BJ (cell line): Measurements from ENCODE around the gene BCKDHA. TPM values are rescaled to one million over a fixed set of nuclear protein-coding genes. Genes with fewer than 3 reads are reported as not detected.
A peak's percentile ranks its signal among the peaks of the same experiment; 100 is the strongest.

Experiments used
- CTCF ChIA-PET: fragments of 350-600 bp; formaldehyde crosslinking; extraction: SDS; loops from one replicate; lab custom pipeline; 2021; ENCODE audit warnings: antibody characterized with exemption, inconsistent platforms; lab: Yijun Ruan, JAX
- POLR2A ChIA-PET: fragments of 300-600 bp; sonication (Branson Sonifier 250); formaldehyde crosslinking; extraction: SDS; loops from one replicate; lab custom pipeline; 2021; ENCODE audit warnings: antibody characterized with exemption; lab: Charles Lee
- DNase-seq: peaks from one replicate; pipeline ENCODE4 v3.0.0-alpha.2; 2011; ENCODE audit warnings: low read depth
- H3K27me3 ChIP-seq: 2 replicates; pipeline ENCODE4 v1.6.0; 2011; ENCODE audit warnings: low read length; ENCODE audit not compliant: control insufficient read depth, insufficient read depth
- H3K36me3 ChIP-seq: 2 replicates; pipeline ENCODE4 v1.5.1; 2011; ENCODE audit warnings: low read length; ENCODE audit not compliant: control insufficient read depth, insufficient read depth
- H3K4me3 ChIP-seq: 2 replicates; pipeline ENCODE4 v1.5.1; 2011; ENCODE audit warnings: low read depth, mild to moderate bottlenecking, control low read depth, low read length
- polyA plus RNA-seq: library from polyadenylated mRNA; depleted of rRNA; stranded (reverse); fragments of >200 nt; gene quantifications from 2 replicates; pipeline ENCODE4 v1.2.3, GENCODE V29; 2011
- TF ChIP-seq, protein P1 (sequence below): IDR thresholded peaks from 2 replicates; pipeline ENCODE4 v1.5.1; 2011; ENCODE audit warnings: low read depth, mild to moderate bottlenecking, control low read depth, inconsistent platforms, low read length, moderate library complexity; ENCODE audit not compliant: insufficient read depth

Gene BCKDHA
- polyA plus RNA-seq, 1 experiment = 24.2 TPM

DNA sequence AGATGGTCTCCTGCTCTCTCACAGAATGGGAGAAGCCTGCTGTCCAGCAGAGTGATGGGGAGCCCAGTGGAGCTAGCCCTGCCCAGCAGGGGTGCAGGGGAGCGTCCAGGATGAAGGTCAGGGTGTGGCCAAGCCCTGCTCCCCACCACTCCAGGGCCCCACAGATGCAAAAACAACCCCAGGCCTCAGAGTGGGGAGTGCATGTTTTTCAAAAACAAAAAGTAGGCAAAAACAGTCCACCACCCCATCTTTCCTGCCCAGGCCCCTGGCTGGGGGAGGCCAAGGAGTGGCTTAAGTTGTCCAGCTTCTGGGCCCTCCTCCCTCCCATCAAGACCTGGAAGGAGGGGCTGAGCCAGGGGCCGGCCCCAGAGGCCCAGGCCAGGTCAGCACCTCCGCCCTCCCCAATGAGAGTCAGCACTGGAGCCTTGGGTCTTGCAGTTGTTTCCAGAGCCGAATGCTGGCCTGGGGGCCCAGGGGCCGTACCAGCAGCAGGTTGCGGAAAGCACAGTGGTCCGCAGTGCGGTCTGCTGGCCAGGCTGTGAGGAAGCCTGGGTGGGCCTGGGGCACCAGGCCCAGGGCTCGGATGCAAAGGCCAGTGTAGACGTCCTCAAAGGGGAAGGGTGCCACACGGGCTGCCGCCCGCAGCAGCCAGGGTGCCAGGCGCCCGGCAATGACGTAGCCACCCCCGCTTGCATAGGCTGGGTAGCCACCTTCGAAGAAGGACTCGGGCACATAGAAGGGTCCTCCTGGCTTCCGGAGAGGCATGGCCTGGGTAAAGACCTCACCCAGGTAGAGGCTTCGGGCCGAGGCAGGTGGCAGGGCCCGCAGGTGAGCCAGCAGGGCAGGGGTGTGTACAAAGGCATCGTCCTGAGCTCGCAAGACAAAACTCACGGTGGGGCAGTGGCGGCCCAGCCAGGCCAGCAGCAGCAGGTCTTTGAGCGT is 27.8 kb downstream of the BCKDHA start:
- POLR2A ChIA-PET = no interaction called here
- TF ChIP-seq, protein P1, sequence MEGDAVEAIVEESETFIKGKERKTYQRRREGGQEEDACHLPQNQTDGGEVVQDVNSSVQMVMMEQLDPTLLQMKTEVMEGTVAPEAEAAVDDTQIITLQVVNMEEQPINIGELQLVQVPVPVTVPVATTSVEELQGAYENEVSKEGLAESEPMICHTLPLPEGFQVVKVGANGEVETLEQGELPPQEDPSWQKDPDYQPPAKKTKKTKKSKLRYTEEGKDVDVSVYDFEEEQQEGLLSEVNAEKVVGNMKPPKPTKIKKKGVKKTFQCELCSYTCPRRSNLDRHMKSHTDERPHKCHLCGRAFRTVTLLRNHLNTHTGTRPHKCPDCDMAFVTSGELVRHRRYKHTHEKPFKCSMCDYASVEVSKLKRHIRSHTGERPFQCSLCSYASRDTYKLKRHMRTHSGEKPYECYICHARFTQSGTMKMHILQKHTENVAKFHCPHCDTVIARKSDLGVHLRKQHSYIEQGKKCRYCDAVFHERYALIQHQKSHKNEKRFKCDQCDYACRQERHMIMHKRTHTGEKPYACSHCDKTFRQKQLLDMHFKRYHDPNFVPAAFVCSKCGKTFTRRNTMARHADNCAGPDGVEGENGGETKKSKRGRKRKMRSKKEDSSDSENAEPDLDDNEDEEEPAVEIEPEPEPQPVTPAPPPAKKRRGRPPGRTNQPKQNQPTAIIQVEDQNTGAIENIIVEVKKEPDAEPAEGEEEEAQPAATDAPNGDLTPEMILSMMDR = no peak
- no peak for DNase-seq
- H3K27me3 ChIP-seq = no peaks in the 10 kb centered on the region
- CTCF ChIA-PET = interaction anchor here (0.6 to 0.7 kb wide), 2 partner anchors 17 to 18 kb away, joined by 3 read pairs; no protein-coding TSS in a partner anchor
- H3K4me3 ChIP-seq = no peak overlapping the region
- peaks cover 22% of the 10 kb centered on the region for H3K36me3 ChIP-seq

DNA sequence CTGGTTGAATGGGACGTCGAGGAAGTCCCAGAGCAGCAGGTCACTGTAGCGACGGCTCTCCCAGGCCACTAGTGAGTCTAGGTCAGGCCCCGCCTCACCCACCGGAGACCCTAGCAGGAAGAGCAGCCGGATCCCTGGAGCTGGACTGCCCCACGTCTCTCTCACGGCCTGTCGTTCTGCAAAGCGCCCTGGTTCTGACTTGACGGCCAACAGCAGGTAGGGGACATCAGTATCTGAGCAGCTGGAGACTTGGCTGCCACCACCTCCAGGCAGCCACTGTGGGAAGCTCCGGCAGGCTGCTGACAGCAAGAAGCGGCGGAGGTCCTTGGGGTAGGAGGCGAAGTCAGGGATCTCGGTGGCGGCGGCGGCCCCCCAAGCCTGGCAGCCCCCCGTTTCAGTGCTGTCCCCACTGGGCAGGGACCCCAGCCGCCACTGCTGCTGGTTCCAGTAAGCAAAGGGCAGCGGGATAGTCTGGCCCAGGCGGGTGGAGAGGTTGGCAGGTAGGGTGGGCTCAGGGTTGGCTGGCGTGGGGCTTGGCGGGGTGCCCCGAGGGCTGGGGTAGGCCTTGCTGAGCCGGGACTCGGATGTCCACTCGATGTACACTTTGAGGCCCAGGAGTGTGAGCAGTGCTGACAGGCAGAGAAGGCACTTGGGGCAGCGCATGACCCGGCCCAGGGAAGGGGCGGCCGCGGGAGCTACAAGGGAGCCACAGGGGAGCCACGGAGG is 28.7 kb downstream of the BCKDHA start:
- POLR2A ChIA-PET = no interaction called here
- Histone ChIP-seq H3K4me3 (peak overlapping the region; percentile 52), H3K36me3 (peaks cover 21% of the 10 kb centered on the region), H3K27me3 (no peaks in the 10 kb centered on the region)
- TF ChIP-seq, protein P1 = no peak
- no peak for DNase-seq
- CTCF ChIA-PET = interaction anchor here (0.6 to 2.4 kb wide), 6 partner anchors 8 to 168 kb away, joined by 3 to 10 read pairs (median 6); partner anchors contain the start of gene DMAC2

DNA sequence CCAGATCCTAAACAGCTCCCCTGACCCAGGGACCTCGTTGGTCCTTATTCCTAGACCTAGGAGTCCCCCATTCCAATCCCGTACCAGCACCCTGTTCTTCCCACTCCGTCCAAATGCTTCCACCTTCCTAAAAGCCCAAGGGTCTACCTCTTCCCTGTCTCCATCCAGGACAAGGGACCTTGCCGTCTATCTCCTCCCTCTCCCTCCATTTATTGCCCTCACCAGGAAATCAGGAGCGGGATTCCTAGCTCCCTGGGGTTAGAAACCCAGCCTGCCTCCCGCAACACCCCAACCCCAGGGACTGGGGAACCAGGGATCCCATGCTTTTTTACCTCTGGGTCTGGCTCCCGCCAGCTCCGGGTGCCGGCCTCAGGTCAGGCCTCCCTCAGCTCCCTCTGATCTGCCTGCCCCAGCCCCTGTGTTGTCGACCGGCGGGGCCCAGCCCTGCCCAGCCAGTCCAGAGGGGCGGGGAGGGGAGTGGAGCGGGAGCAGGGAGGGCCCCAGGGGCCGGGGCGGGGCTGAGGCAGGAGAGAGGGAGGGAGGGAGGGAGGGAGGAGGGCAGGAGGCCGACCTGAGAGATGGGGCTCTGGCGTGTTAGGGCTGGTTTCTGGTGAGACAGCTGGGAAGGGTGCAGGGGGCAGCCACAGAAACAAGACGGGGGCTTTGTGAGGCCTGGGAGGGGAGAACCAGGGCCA is 29.5 kb downstream of the BCKDHA start, which contains the start of gene B3GNT8:
Gene B3GNT8, minus strand, starts transcription at position 423 of the 695 bp plus-strand sequence. CDS start 596 bp downstream, outside the sequence.
- ChIA-PET CTCF (interaction anchor here (0.6 to 2.4 kb wide), 6 partner anchors 9 to 168 kb away, joined by 3 to 10 read pairs (median 6); partner anchors contain the start of gene DMAC2), POLR2A (interaction anchor here (0.7 kb wide), 1 partner anchor 74 kb away, joined by 13 read pairs; no protein-coding TSS in a partner anchor)
- peak within 1 kb of the TSS; percentile 52 for H3K4me3 ChIP-seq
- no peak for DNase-seq
- H3K36me3 ChIP-seq = peaks cover 22% of the 10 kb centered on the region
- H3K27me3 ChIP-seq = no peaks in the 10 kb centered on the region
- TF ChIP-seq, protein P1 = no peak

DNA sequence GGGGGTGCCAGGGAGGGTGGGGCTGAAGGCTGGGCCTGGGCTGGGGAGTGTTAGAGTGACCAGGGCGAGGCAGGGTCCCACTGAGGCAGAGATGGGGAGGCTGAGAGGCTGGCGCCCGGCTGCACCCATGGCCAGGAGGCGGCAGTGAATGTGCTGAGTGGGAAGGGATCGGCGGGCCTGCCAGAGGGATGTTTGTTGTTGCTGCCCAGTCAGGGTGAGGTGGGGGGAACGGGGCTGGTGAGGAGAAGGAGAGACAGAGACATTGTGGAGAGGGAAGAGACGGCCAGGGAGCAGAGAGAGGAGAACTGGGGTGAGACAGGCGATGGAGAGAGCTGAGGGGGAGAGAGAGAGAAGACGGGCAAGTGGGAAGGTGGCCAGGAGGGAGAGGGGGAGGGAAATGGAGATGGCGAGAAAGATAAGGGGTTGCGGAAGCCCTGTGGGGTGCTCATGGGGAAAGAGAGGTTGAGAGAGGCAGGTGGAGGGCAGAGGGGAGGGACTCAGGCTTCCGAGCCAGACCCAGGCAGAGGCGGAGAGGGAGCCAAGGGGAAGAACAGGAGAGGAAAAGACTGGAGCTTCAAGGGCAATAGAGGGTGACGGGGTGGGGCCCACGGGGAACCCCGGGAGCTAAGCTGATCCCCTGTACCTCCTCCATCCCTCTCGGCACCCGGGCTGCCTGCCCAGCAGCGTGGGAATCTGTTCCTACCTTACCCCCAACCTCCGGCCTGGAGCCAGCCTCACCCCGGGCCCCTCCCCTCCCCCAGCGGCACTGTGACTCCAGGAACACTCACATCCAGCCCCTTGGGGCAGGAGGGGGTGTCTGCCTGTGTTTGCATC is 30.2 kb downstream of the BCKDHA start:
- Histone ChIP-seq H3K4me3 (peak overlapping the region; percentile 52), H3K27me3 (no peaks in the 10 kb centered on the region), H3K36me3 (peaks cover 22% of the 10 kb centered on the region)
- ChIA-PET CTCF (interaction anchor here (1.0 to 2.4 kb wide), 5 partner anchors 11 to 119 kb away, joined by 5 to 10 read pairs (median 6); partner anchors contain the start of gene DMAC2), POLR2A (interaction anchor here (0.7 kb wide), 1 partner anchor 75 kb away, joined by 13 read pairs; no protein-coding TSS in a partner anchor)
- TF ChIP-seq, protein P1 = no peak
- no peak for DNase-seq
